OCI-LY7 (cell line): ENCODE measurements around the gene TMA16.

Experiments
- CTCF ChIP-seq: fragments of 200-600 bp; sonication (generic); conservative IDR thresholded peaks from 2 replicates; pipeline ENCODE4 v1.5.1; 2014; ENCODE audit warnings: mild to moderate bottlenecking, antibody characterized with exemption, low read length, moderate library complexity, mixed read lengths
- EZH2phosphoT487 ChIP-seq: fragments of 200-600 bp; sonication (generic); IDR thresholded peaks from 2 replicates; pipeline ENCODE4 v1.6.1; 2018; ENCODE audit warnings: low read depth, borderline replicate concordance, mild to moderate bottlenecking, mixed run types, antibody characterized with exemption, low read length, moderate library complexity, mixed read lengths

GRCh38 chr4:163565226-163566135 lies 71.0 kb downstream of the TMA16 start:
- TF ChIP-seq EZH2phosphoT487: no peak
- no peak for TF ChIP-seq CTCF
